ENCODE data around the gene OR2J2.
"Not testable (repeated sequence)": the region's sequence is repeated elsewhere in the genome, so short reads cannot be mapped to it uniquely, and the experiment has no call there.

DNA sequence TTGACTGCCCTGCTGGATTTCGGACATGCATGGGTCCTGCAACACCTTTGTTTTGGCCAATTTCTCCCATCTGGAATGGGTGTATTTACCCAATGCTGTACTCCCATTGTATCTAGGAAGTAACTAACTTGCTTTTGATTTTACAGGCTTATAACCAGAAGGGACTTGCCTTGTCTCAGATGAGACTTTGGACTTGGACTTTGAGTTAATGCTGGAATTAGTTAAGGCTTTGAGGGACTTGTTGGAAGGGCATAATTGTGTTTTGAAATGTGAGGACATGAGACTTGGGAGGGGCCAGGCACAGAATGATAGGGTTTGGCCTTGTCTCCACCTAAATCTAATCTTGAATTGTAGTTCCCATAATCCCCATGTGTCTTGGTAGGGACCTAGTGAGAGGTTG lies 47.3 kb downstream of the OR2J2 start:
- not testable (repeated sequence) for TF ChIP-seq POLR2A, EP300 (IDR thresholded peaks at IDR 0.05)
- TF ChIP-seq, protein P1, sequence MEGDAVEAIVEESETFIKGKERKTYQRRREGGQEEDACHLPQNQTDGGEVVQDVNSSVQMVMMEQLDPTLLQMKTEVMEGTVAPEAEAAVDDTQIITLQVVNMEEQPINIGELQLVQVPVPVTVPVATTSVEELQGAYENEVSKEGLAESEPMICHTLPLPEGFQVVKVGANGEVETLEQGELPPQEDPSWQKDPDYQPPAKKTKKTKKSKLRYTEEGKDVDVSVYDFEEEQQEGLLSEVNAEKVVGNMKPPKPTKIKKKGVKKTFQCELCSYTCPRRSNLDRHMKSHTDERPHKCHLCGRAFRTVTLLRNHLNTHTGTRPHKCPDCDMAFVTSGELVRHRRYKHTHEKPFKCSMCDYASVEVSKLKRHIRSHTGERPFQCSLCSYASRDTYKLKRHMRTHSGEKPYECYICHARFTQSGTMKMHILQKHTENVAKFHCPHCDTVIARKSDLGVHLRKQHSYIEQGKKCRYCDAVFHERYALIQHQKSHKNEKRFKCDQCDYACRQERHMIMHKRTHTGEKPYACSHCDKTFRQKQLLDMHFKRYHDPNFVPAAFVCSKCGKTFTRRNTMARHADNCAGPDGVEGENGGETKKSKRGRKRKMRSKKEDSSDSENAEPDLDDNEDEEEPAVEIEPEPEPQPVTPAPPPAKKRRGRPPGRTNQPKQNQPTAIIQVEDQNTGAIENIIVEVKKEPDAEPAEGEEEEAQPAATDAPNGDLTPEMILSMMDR (IDR thresholded peaks at IDR 0.05), result not testable (repeated sequence)
